SK-N-MC (cell line): ENCODE measurements around the gene TBX3.

Source experiments
- EZH2 ChIP-seq: fragments of 200-600 bp; sonication (generic); IDR thresholded peaks from one replicate; pipeline ENCODE4 v1.6.1; 2017; ENCODE audit warnings: antibody characterized with exemption
- FOXP2 ChIP-seq: optimal IDR thresholded peaks from 2 replicates; pipeline ENCODE3; 2011; ENCODE audit warnings: mild to moderate bottlenecking, moderate library complexity; ENCODE audit not compliant: insufficient read depth; ENCODE audit errors: extremely low read length, control extremely low read depth
- POLR2AphosphoS5 ChIP-seq: IDR thresholded peaks from 2 replicates; pipeline ENCODE4 v1.6.1; 2012; ENCODE audit warnings: mild to moderate bottlenecking, low read depth, low read length, borderline replicate concordance

- no peak for TF ChIP-seq EZH2
- TF ChIP-seq POLR2AphosphoS5 = no peak
- TF ChIP-seq FOXP2 = no peak
Observed at GRCh38 chr12:114684870-114685273, 897 bp upstream of the TBX3 start.
